Stimulated activated CD4-positive, alpha-beta T cell treated with anti-CD3 and anti-CD28 coated beads, Interleukin-4, amount 100 ng/mL, for 48 hours (primary cell): ENCODE measurements around the gene CDCP1.

Source experiments
- DNase-seq, 2 donors: peaks; one replicate each; pipeline ENCODE4 v3.0.0-alpha.2; 2020; ENCODE audit warnings: low read depth in 2 of 2

The CDCP1 gene

GRCh38 chr3:45137656-45138181 is 8.5 kb downstream of the CDCP1 start:
- DNase-seq: no peak

GRCh38 chr3:45135959-45136358 is 10.2 kb downstream of the CDCP1 start:
- DNase-seq: no peak

- DNase-seq: no peak
These were observed 11.2 kb downstream of the CDCP1 start for GRCh38 chr3:45134758-45135521.

- no peak for DNase-seq
These were observed 13.5 kb downstream of the CDCP1 start for GRCh38 chr3:45132568-45133211.

- DNase-seq: no peak
These were observed 15.0 kb downstream of the CDCP1 start for GRCh38 chr3:45131201-45131600.

- no peak for DNase-seq
These were observed 15.7 kb downstream of the CDCP1 start for GRCh38 chr3:45130476-45130875.

GRCh38 chr3:45128950-45129349 is 17.2 kb downstream of the CDCP1 start:
- no peak for DNase-seq

- DNase-seq: no peak
These were observed 18.9 kb downstream of the CDCP1 start for GRCh38 chr3:45127130-45127822.

GRCh38 chr3:45126730-45127129 is 19.4 kb downstream of the CDCP1 start:
- no peak for DNase-seq

- no peak for DNase-seq
These were observed 20.6 kb downstream of the CDCP1 start for GRCh38 chr3:45125550-45126026.

- DNase-seq: no peak
These were observed 21.2 kb downstream of the CDCP1 start for GRCh38 chr3:45124956-45125355.

- DNase-seq: no peak
These were observed 21.8 kb downstream of the CDCP1 start for GRCh38 chr3:45124352-45124751.

- no peak for DNase-seq
These were observed 22.5 kb downstream of the CDCP1 start for GRCh38 chr3:45123581-45124269.

- no peak for DNase-seq
These were observed 23.1 kb downstream of the CDCP1 start for GRCh38 chr3:45123030-45123429.

- no peak for DNase-seq
These were observed 25.6 kb downstream of the CDCP1 start for GRCh38 chr3:45120359-45121158.

- DNase-seq: no peak
These were observed 26.3 kb downstream of the CDCP1 start for GRCh38 chr3:45119824-45120358.

GRCh38 chr3:45119376-45119775 is 26.8 kb downstream of the CDCP1 start:
- DNase-seq: no peak

GRCh38 chr3:45118615-45119071 is 27.5 kb downstream of the CDCP1 start:
- DNase-seq: no peak

GRCh38 chr3:45116350-45116749 is 29.8 kb downstream of the CDCP1 start:
- DNase-seq: no peak

GRCh38 chr3:45113625-45114050 is 32.5 kb downstream of the CDCP1 start:
- no peak for DNase-seq

GRCh38 chr3:45112939-45113338 is 33.2 kb downstream of the CDCP1 start:
- no peak for DNase-seq
